SK-N-SH (cell line): ENCODE measurements around the gene APBA2. TPM values are rescaled to one million over a fixed set of nuclear protein-coding genes. Genes with fewer than 3 reads are reported as not detected.
A peak's percentile ranks its signal among the peaks of the same experiment; 100 is the strongest.

Experiments used
- CTCF ChIA-PET: fragments of 300-600, 350-600 bp; formaldehyde crosslinking; extraction: SDS; loops from one replicate; lab custom pipeline; 2021; lab: Yijun Ruan, JAX
- POLR2A ChIA-PET: fragments of 350-600 bp; sonication (Branson Sonifier 250); formaldehyde crosslinking; extraction: SDS; loops from one replicate; lab custom pipeline; 2020; ENCODE audit warnings: antibody characterized with exemption, inconsistent platforms; lab: Yijun Ruan, JAX
- DNase-seq: peaks from one replicate; pipeline ENCODE4 v3.0.0; 2012
- H2AFZ ChIP-seq: fragments of 200-600 bp; sonication (generic); 2 replicates; pipeline ENCODE4 v1.8.1; 2016; ENCODE audit warnings: antibody characterized with exemption, mild to moderate bottlenecking, low read depth
- H3F3A ChIP-seq: fragments of 200-600 bp; sonication (generic); replicated peaks from 2 replicates; pipeline ENCODE3; 2016; ENCODE audit warnings: antibody characterized with exemption, mild to moderate bottlenecking; ENCODE audit not compliant: insufficient read depth
- H3K27ac ChIP-seq, 2 experiments: fragments of 200-500 bp in 1 of 2; fragments of 200-600 bp in 1 of 2; sonication (Bioruptor generic) in 1 of 2; sonication (generic), shearing (Covaris generic) in 1 of 2; 2 replicates each; pipeline versions ENCODE4 v1.5.1 to v1.6.1; 2014 to 2016; ENCODE audit warnings: low read depth in 2 of 2, inconsistent platforms in 1 of 2, low read length in 1 of 2, mild to moderate bottlenecking in 1 of 2, mixed read lengths in 1 of 2
- H3K27me3 ChIP-seq: fragments of 200-600 bp; sonication (generic), shearing (Covaris generic); 2 replicates; pipeline ENCODE4 v1.6.1; 2016; ENCODE audit warnings: mixed run types; ENCODE audit not compliant: insufficient read depth
- H3K36me3 ChIP-seq, 2 experiments: fragments of 200-500 bp in 1 of 2; fragments of 200-600 bp in 1 of 2; sonication (Bioruptor generic) in 1 of 2; sonication (generic) in 1 of 2; replicated peaks in 1 of 2; 2 replicates each; pipeline versions ENCODE3 to v1.5.1; 2014 to 2016; ENCODE audit warnings: low read length in 1 of 2, mild to moderate bottlenecking in 1 of 2; ENCODE audit not compliant: insufficient read depth in 2 of 2, control insufficient read depth in 1 of 2
- H3K4me1 ChIP-seq, 2 experiments: fragments of 200-500 bp in 1 of 2; fragments of 200-600 bp in 1 of 2; sonication (Bioruptor generic) in 1 of 2; sonication (generic), shearing (Covaris generic) in 1 of 2; 2 replicates each; pipeline versions ENCODE4 v1.5.1 to v1.6.1; 2014 to 2016; ENCODE audit warnings: low read depth in 1 of 2, low read length in 1 of 2, mixed run types in 1 of 2; ENCODE audit not compliant: insufficient read depth in 2 of 2, control insufficient read depth in 1 of 2
- H3K4me2 ChIP-seq: fragments of 200-600 bp; sonication (generic), shearing (Covaris generic); 2 replicates; pipeline ENCODE4 v1.6.1; 2017; ENCODE audit warnings: mixed run types
- H3K4me3 ChIP-seq, 2 experiments: fragments of 200-500 bp in 1 of 2; fragments of 200-600 bp in 1 of 2; sonication (Bioruptor generic) in 1 of 2; sonication (generic), shearing (Covaris generic) in 1 of 2; 2 replicates each; pipeline versions ENCODE4 v1.5.1 to v1.8.1; 2014 to 2016; ENCODE audit warnings: low read depth in 2 of 2, inconsistent platforms in 1 of 2, low read length in 1 of 2, mild to moderate bottlenecking in 1 of 2, mixed read lengths in 1 of 2, moderate library complexity in 1 of 2
- H3K79me2 ChIP-seq: fragments of 200-600 bp; sonication (generic); 2 replicates; pipeline ENCODE4 v1.8.1; 2017; ENCODE audit warnings: mild to moderate bottlenecking; ENCODE audit not compliant: insufficient read depth
- H3K9ac ChIP-seq: fragments of 200-600 bp; sonication (generic); 2 replicates; pipeline ENCODE4 v1.6.1; 2017; ENCODE audit warnings: mixed run types
- H3K9me2 ChIP-seq: fragments of 200-600 bp; sonication (generic); 2 replicates; pipeline ENCODE4 v1.6.1; 2017; ENCODE audit warnings: mixed run types
- H3K9me3 ChIP-seq: fragments of 200-600 bp; sonication (generic); 2 replicates; pipeline ENCODE4 v1.6.1; 2017; ENCODE audit warnings: mixed run types, mild to moderate bottlenecking, moderate library complexity
- H4K20me1 ChIP-seq: fragments of 200-600 bp; sonication (generic); 2 replicates; pipeline ENCODE4 v1.6.1; 2017; ENCODE audit warnings: mild to moderate bottlenecking, mixed run types; ENCODE audit not compliant: insufficient read depth
- CTCF ChIP-seq: fragments of 200-600 bp; sonication (generic); IDR thresholded peaks from 2 replicates; pipeline ENCODE4 v1.6.1; 2017; ENCODE audit warnings: antibody characterized with exemption, mild to moderate bottlenecking, moderate library complexity
- ELF1 ChIP-seq: IDR thresholded peaks from 2 replicates; pipeline ENCODE4 v1.4.0; 2012
- EP300 ChIP-seq, 2 experiments: IDR thresholded peaks; 2 replicates each; pipeline versions ENCODE4 v1.4.0 to v1.6.1; 2012; ENCODE audit warnings: borderline replicate concordance in 1 of 2, low read depth in 1 of 2, low read length in 1 of 2
- FOXJ3 ChIP-seq: sonication (generic); formaldehyde crosslinking; IDR thresholded peaks from 2 replicates; pipeline ENCODE4 v1.5.1; 2020; ENCODE audit warnings: mild to moderate bottlenecking, missing genetic modification reagents
- FOXM1 ChIP-seq: IDR thresholded peaks from 2 replicates; pipeline ENCODE4 v1.4.0; 2012; ENCODE audit warnings: low read depth, mild to moderate bottlenecking
- GABPA ChIP-seq: IDR thresholded peaks from 2 replicates; pipeline ENCODE4 v1.4.0; 2012; ENCODE audit warnings: low read depth, mild to moderate bottlenecking
- RAD21 ChIP-seq: IDR thresholded peaks from 2 replicates; pipeline ENCODE4 v1.6.1; 2012; ENCODE audit warnings: mild to moderate bottlenecking, low read length
- REST ChIP-seq: IDR thresholded peaks from 2 replicates; pipeline ENCODE4 v1.6.1; 2012; ENCODE audit warnings: mild to moderate bottlenecking, low read depth, low read length, moderate library complexity
- USF1 ChIP-seq: IDR thresholded peaks from 2 replicates; pipeline ENCODE4 v1.4.0; 2012; ENCODE audit warnings: low read depth, borderline replicate concordance
- USF2 ChIP-seq: fragments of 150-350 bp; IDR thresholded peaks from 2 replicates; pipeline ENCODE4 v1.6.1; 2017; ENCODE audit warnings: antibody characterized with exemption, low read length, low read depth, borderline replicate concordance
- WGBS: methylation state at CpG from one replicate; pipeline ENCODE4 v1.1.6; 2017; ENCODE audit warnings: low lambda C conversion rate; 5-methylcytosine and 5-hydroxymethylcytosine counted together
- polyA plus RNA-seq, 3 experiments: library from polyadenylated mRNA; depleted of rRNA; stranded (reverse); fragments of >200 nt; gene quantifications; 2 replicates each; pipeline ENCODE4 v1.2.3, GENCODE V29; 2012

APBA2 gene
- polyA plus RNA-seq, 1 of the 3 experiments (the other 2 are of a cell fraction) = 12.7 TPM

- DNase-seq = peak; percentile 59
- H3K27ac ChIP-seq = no peak overlapping the region
- no peaks in the 10 kb centered on the region for H3K36me3 ChIP-seq
- H2AFZ ChIP-seq = no peak overlapping the region
- no peaks in the 10 kb centered on the region for H3K79me2 ChIP-seq
- no peaks in the 10 kb centered on the region for H3K9me3 ChIP-seq
- 84% methylated on average over 12 of the region's 15 CpGs for WGBS
- H4K20me1 ChIP-seq = no peaks in the 10 kb centered on the region
- H3K9ac ChIP-seq = no peak overlapping the region
- POLR2A ChIA-PET = no interaction called here
- CTCF ChIA-PET = interaction anchor here (0.6 to 5.0 kb wide), 8 partner anchors 10 to 239 kb away, joined by 3 to 35 read pairs (median 4); no protein-coding TSS in a partner anchor
- peaks cover 0 to 47% of the 10 kb centered on the region in 2 experiments; a peak in 1 of 4 replicates for H3K4me1 ChIP-seq
- no peak overlapping the region for H3K4me2 ChIP-seq
- H3K4me3 ChIP-seq = no peak overlapping the region
- H3K9me2 ChIP-seq = no peaks in the 10 kb centered on the region
- H3K27me3 ChIP-seq = no peaks in the 10 kb centered on the region
- TF ChIP-seq USF1 (no peak), CTCF (peak; percentile 32), RAD21 (peak; percentile 40)
- H3F3A ChIP-seq = no peaks in the 10 kb centered on the region
Measured at GRCh38 chr15:28989239-28989830, 103.6 kb downstream of the APBA2 start.

GRCh38 chr15:28989896-28990295 lies 104.1 kb downstream of the APBA2 start:
- DNase-seq = no peak
- Histone ChIP-seq H3K4me2 (no peak overlapping the region), H3K79me2 (no peaks in the 10 kb centered on the region), H3K4me3 (no peak overlapping the region), H3K9me2 (no peaks in the 10 kb centered on the region), H3K4me1 (peaks cover 0 to 41% of the 10 kb centered on the region in 2 experiments; a peak in 1 of 4 replicates), H4K20me1 (no peaks in the 10 kb centered on the region), H3K9ac (no peak overlapping the region), H3K27ac (no peak overlapping the region), H3K9me3 (no peaks in the 10 kb centered on the region), H2AFZ (no peak overlapping the region), H3K27me3 (no peaks in the 10 kb centered on the region), H3F3A (no peaks in the 10 kb centered on the region), H3K36me3 (no peaks in the 10 kb centered on the region)
- ChIA-PET POLR2A (no interaction called here), CTCF (interaction anchor here (0.9 to 5.0 kb wide), 7 partner anchors 11 to 110 kb away, joined by 3 to 35 read pairs (median 3); no protein-coding TSS in a partner anchor)
- TF ChIP-seq FOXM1 (no peak), GABPA (no peak), ELF1 (no peak), REST (no peak), EP300 (IDR thresholded peaks at IDR 0.05; ENCODE audit: borderline replicate concordance in 1 of 2, low read depth in 1 of 2, low read length in 1 of 2) (no peak), USF2 (no peak), FOXJ3 (CRISPR knock-in tag) (no peak)
- WGBS = 88% methylated on average over 13 of the region's 13 CpGs
